Medulla oblongata (tissue), 1 donor: ENCODE results near the gene HAX1.
"Not testable (repeated sequence)": the region's sequence is repeated elsewhere in the genome, so short reads cannot be mapped to it uniquely, and the experiment has no call there.

Source experiments
- DNase-seq: peaks from one replicate; pipeline ENCODE4 v3.0.0-alpha.2; 2015; ENCODE audit errors: extremely low spot score

HAX1 gene

DNA sequence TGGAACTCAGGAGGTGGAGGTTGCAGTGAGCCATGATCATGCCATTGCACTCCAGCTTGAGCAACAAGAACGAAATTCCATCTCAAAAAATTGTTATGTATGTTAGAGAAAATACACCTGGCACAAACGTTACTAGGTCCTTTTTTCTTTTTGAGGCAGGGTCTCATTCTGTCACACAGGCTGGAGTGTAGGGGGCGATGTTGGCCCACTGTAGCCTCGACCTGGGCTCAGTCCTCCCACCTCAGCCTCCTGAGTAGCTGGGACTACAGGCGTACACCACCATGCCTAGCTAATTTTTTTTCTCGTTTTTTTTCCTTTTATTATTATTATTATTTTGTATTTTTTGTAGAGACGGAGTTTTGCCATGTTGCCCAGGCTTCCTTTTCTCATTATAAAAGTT is 4.4 kb downstream of the HAX1 start:
- no peak for DNase-seq

GRCh38 chr1:154287591-154287990 is 15.2 kb downstream of the HAX1 start:
- DNase-seq, result not testable (repeated sequence)

DNA sequence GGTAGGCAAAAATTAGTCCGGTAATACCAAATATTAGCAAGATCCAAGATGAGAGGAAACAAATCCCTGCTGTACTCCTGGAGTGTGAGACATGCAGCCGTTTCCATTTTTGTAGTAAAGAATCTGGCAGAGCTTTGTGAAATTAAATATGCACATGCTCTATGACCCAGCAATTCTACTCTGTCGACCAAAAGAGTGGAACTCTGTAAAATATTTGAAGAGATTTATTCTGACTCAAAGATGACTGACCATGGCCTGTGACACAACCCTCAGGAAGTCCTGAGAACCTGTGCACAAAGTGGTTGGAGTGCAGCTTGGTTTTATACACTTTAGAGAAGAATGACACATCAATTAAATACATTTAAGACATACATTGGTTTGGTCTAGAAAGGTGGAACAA is 16.2 kb downstream of the HAX1 start:
- no peak for DNase-seq

DNA sequence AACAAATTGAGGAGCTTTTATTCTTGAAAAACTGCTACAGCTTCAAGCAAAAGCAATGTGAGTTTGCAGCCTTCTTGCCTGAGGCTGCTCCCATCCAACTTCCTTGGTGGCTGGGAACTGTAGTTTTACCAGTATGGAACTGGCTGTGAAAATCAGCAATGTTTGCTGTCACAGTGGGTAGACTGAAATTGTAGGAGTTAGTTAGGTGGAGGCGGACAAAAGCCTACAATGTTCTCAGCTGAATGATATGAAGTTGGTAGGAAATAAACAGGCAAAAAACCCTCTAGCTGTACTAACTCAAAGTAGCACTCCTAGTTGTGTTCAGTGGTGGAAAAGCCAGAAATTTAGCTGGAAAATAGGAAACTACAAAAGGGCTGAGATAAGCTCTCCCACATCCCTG is 18.5 kb downstream of the HAX1 start:
- no peak for DNase-seq

DNA sequence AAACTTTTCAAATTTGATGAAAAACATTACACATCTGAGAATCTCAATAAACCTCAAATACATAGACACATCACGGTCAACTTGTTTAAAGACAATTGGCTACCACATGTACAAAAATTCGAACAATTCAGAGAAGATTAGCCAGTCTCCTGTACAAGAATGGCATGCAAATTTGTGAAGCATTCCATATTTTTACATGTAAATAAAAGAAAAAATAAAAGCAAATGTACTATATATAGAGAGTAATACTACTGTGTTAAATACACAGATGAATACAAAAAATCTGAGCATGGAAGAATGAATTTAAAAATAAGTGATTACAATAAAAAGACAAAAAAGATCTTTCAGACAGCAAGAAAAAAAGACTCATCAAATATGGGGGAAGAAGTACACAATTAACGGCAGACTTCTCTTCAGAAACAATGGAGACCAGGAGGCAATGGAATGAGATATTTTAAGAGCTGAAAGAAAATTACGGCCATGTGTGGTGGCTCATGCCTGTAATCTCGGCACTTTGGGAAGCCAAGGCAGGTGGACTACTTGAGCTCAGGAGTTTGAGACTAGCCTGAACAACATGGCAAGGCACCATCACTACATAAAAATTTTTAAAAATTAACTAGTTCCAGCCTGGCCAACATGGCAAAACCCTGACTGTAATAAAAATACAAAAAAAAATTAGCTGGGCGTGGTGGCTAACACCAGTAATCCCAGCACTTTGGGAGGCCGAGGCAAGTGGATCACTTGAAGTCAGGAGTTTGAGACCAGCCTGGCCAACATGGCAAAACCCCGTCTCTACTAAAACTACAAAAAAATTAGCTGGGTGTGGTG is 23.2 kb downstream of the HAX1 start:
- DNase-seq, result no peak

- DNase-seq, result no peak
Observed at GRCh38 chr1:154301582-154301981, 29.2 kb downstream of the HAX1 start.

GRCh38 chr1:154304664-154305337 is 32.4 kb downstream of the HAX1 start:
- DNase-seq, result no peak

GRCh38 chr1:154306151-154306550 is 33.7 kb downstream of the HAX1 start:
- no peak for DNase-seq

DNA sequence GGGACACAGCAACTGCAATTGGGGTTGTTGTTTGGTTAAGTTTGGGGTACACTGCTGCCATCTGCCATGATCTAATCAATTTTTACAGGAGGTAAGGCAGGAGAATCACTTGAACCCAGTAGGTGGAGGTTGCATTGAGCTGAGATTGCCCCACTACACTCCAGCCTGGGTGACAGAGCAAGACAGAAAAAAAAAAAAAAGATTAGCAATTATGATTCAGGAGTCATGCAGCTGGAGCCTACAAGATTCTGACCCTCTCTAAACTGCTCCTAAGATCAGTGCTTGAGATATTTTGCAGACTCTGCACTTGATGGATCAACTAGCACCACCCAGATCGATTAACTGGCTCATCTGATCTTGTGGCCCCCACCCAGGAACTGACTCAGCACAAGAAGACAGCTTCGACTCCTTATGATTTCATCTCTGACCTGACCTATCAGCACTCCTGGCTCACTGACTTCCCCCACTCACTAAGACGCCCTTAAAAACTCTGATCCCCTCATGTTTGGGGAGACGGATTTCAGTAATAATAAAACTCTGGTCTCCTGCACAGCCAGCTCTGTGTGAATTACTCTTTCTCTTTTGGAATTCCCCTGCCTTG is 35.3 kb downstream of the HAX1 start:
- DNase-seq, result not testable (repeated sequence)

DNA sequence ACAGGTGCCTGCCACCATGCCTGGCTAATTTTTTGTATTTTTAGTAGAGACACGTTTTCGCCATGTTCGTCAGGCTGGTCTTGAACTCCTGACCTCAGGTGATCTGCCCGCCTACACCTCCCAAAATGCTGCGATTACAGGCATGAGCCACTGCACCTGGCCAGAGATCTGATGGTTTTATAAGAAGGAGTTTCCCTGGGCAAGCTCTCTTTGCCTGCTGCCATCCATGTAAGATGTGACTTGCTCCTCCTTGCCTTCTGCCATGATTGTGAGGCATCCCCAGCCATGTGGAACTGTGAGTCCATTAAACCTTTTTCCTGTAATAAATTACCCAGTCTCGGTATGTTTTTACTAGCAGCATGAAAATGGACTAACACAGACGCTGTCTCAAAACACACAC is 36.7 kb downstream of the HAX1 start:
- DNase-seq, result not testable (repeated sequence)

DNA sequence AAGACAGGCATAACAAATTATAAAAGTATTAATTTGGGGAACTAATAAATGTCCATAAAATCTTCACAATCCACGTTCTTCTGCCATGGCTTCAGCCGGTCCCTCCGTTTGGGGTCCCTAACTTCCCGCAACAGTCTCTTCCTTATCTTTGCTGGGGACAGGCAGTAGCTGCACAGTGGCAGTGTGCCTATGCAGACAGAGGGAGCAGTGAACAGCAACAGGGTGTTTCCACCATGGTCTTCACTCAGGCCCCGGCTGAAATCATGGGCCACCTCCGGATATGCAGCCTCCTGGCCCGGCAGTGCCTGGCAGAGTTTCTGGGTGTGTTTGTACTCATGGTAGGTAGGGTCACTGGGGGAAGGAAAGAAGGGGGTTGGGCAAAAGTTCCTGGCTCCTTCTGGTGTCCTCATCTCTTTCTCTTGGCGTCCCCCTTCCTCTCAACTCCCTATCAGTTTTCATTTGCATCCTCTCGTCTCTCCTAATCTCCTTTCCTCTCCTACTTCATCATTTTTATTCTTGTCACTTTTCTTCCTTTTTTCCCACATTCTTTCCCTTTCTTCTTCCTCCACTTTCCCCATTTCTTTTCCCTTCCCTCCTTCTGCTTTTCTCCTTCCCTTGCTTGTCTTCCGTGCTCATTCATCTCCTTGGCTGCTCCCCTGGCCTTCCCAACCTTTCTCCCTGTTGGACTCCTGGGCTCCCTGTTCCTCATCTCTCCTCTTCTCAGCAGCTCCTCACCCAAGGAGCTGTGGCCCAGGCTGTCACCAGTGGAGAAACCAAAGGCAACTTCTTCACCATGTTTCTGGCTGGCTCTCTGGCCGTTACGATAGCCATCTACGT is 40.0 kb downstream of the HAX1 start:
- DNase-seq, result not testable (repeated sequence)

- DNase-seq, result no peak
Observed at GRCh38 chr1:154313066-154313356, 40.6 kb downstream of the HAX1 start.

- DNase-seq, result not testable (repeated sequence)
Observed at GRCh38 chr1:154314226-154314625, 41.8 kb downstream of the HAX1 start.

DNA sequence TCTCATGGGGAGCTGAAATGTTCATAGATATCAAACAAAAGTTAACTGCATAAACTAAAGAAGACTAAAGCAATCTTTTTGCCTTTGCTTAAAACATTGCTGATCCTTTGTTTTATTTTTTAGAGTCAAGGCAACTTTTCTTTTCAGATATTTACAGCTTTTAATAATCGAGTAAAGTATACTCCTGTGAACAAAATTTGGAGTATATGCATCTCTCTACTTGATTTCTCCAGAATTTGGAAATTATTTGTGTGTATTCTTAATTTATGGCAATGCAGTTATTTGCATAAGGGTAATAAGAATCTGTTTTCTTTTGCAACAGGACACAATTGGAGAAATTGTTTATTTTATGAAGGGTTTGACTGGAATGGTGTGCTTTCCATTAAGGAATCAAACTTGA is 44.3 kb downstream of the HAX1 start:
- DNase-seq, result no peak

GRCh38 chr1:154318386-154318785 is 46.0 kb downstream of the HAX1 start:
- DNase-seq, result no peak

DNA sequence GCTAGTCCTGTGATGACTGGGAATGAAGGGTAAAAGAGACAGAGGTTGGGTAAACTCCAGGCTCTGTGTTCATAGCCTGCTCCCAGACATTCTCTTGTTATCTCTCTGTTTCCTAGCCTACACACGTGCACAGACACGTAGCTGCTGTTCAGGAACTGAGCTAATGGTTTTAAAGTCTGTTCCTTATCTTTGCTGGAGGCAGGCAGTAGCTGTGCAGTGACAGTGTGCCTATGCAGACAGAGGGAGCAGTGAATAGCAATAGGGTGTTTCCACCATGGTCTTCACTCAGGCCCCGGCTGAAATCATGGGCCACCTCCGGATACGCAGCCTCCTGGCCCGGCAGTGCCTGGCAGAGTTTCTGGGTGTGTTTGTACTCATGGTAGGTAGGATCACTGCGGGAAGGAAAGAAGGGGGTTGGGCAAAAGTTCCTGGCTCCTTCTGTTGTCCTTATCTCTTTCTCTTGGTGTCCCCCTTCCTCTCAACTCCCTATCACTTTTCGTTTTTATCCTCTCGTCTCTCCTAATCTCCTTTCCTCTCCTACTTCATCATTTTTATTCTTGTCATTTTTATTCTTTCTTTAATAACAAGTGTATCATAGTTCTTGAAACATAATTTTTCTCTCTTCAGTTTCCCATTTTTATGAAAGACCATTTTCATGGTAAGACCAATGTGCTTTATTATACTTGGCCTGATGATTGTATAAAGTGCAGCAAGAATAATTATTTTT is 48.6 kb downstream of the HAX1 start, which contains the start of gene AQP10:
Gene AQP10 (plus strand): TSS at position 212 of the 727 bp plus-strand sequence. CDS start 63 bp downstream, at position 275.
- DNase-seq, result no peak

- DNase-seq, result not testable (repeated sequence)
Observed at GRCh38 chr1:154321609-154321934, 49.1 kb downstream of the HAX1 start.

- no peak for DNase-seq
Observed at GRCh38 chr1:154323493-154323892, 51.1 kb downstream of the HAX1 start.

- DNase-seq, result no peak
Observed at GRCh38 chr1:154324241-154324640, 51.8 kb downstream of the HAX1 start.

DNA sequence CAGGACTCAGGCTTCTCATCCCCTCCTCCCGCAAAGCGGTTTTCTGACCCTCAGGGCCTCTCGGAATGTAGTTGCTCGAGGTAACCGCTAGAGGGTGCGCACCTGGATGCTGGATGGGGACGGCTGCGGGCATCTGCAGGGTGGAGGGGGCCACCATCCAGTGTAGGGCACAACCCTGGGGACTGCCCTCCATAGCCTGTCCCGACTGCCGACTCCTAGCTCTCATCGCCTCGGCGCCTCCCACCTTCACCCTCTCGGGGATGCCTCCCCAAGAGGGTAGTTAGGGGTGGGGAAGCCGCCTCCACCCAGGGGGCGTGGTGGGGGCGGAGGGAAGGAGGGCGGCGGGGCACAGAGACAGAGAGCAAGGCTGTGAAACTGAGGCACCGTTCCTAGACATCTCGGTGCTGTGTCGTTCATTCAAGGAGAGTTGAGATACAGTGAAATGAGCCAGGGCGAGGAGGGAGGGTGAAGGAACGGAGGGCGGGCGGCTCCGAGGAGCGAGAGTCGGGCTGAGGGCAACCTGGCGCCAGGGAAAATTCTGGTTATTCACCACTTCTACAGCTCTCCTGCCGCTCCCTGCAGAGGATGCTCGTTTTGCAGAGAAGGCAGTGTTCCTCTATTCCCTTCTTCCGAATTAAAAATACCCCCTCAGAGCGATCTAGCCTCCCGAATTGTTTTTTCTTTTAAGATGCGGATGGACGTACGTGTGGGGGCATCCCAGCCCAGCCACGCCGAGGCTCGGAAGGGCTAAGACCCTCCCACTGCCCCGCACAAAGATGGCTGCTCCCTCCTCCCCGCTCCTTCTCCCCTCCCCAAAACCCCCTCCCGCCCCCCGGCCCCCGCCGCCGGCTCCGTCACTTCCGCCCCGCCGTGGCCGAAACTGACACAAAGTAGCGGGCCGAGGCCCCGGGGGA is 52.5 kb downstream of the HAX1 start, which contains the start of gene ATP8B2:
Gene ATP8B2 (plus strand): TSS at position 857 of the 914 bp plus-strand sequence. CDS start 2,617 bp downstream, outside the sequence.
- DNase-seq, result peak; percentile 84
